Pancreas (tissue), 10 donors: ENCODE results near the gene SLC37A2. TPM values are rescaled to one million over a fixed set of nuclear protein-coding genes. Genes with fewer than 3 reads are reported as not detected.

Experiments
- ATAC-seq, 4 donors: fragments of 200-7000 bp; cut with Tn5 transposase; one replicate each; pipeline versions ENCODE4 v1.8.0 to v1.9.1; 2020; ENCODE audit warnings: mild to moderate bottlenecking in 4 of 4, moderate library complexity in 4 of 4
- DNase-seq, 6 donors: peaks; one replicate each; pipeline ENCODE4 v3.0.0-alpha.2; 2020
- FAIRE-seq: peaks from 2 replicates; lab custom pipeline; 2012; peaks lifted over from hg19 to GRCh38; lab: Jason Lieb, UNC
- H3K27ac ChIP-seq, 4 donors: fragments of 200-600 bp; sonication (generic); 1 replicate in 3 of 4; 2 replicates in 1 of 4; pipeline versions ENCODE4 v1.5.0 to v1.8.0; 2020
- H3K27me3 ChIP-seq, 4 donors: fragments of 200-600 bp; one replicate each; pipeline ENCODE4 v1.8.0; 2021
- H3K36me3 ChIP-seq, 3 donors: fragments of 200-600 bp; sonication (generic) in 1 of 3; one replicate each; pipeline versions ENCODE4 v1.5.0 to v1.8.0; 2020 to 2021
- H3K4me1 ChIP-seq, 3 donors: fragments of 200-600 bp; one replicate each; pipeline ENCODE4 v1.8.0; 2021
- H3K4me3 ChIP-seq, 4 donors: fragments of 200-600 bp; sonication (generic) in 2 of 4; one replicate each; pipeline versions ENCODE4 v1.5.0 to v1.8.0; 2020 to 2021
- H3K9me3 ChIP-seq, 4 donors: fragments of 200-600 bp; one replicate each; pipeline ENCODE4 v1.8.0; 2021
- WGBS, 2 donors: extraction: QIAGEN DNeasy Blood & Tissue Kit; methylation state at CpG; one replicate each; pipeline ENCODE4 v1.1.7; 2013; 5-methylcytosine and 5-hydroxymethylcytosine counted together
- intact Hi-C, 3 donors: fragments of 100-400 bp; cut with DNase I; formaldehyde crosslinking; loops; one replicate each; pipeline versions ENCODE4 v1.11.1 to v1.14.2; 2022
- polyA plus RNA-seq, 2 donors: library from polyadenylated mRNA; stranded (reverse); fragments of 200-250 nt; gene quantifications; one replicate each; pipeline ENCODE4 v1.2.3, GENCODE V29; 2013
- total RNA-seq, 6 donors: library from RNA; stranded (reverse); fragmentation: NEBNext Ultra II Directional in 4 of 6; extraction: Animal tissue kit (Norgen Biotek cat#: 25700) in 4 of 6; gene quantifications; one replicate each; pipeline versions ENCODE4 v1.2.1 to v1.2.4, GENCODE V29; 2021 to 2023
- TF ChIP-seq, protein P1 (sequence below), 4 donors: fragments of 200-600 bp; sonication (generic) in 3 of 4; IDR thresholded peaks; one replicate each; pipeline versions ENCODE4 v1.5.0 to v1.8.0; 2021; ENCODE audit warnings: antibody characterized with exemption in 4 of 4
- donor health status: healthy with polysubstance abuse.
- donor health status: DM: no; HTN: no; CAD: no; lungs with moderate emphysema.
- donor health status: DM: no; HTN: no; CAD: no.
- donor health status: control.
- donor health status: control.
- donor health status: Bipolar disorder and iron deficiency.
- donor health status: DM: yes; HTN: yes; CAD: no.
- donor health status: DM: no; HTN: no; CAD: no.
- donor health status: DM: no; HTN: no; CAD: no.
- donor health status: DM: yes; HTN: yes; CAD: no.

Gene SLC37A2
- total and polyA plus RNA-seq, 8 donors, result 0.32 to 7.3 (median 0.67) TPM

DNA sequence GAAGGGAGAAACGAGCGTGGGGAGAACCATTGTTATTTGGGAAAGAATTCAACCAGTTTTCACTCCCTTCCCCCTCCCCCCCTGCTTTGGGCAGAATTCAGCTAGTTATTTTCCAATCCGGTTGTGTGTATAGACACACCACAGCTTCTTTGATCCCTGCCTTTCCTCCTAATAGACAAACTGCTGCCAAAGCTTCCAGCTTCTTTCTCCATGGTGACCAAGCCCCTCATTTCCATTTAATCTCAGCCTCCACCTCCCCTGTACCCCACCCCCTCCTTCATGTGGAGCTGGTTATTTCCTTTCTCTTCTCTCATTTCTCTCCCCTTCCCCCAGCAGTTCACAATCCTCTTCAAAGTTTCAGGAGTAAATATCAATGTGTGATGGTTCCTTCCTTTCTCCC, 76.7 kb downstream of the SLC37A2 start:
- ATAC-seq (no peak), FAIRE-seq (no peak), DNase-seq (no peak)
- intact Hi-C loops, result loop anchor here in 2 of 3 donors (5.0 to 10.0 kb wide), 2 partner anchors 172 to 175 kb away; no protein-coding TSS in a partner anchor
- Histone ChIP-seq H3K36me3 (no peaks in the 10 kb centered on the region), H3K27me3 (peaks cover 0 to 6% (median 0%) of the 10 kb centered on the region in 4 donors), H3K9me3 (no peaks in the 10 kb centered on the region), H3K4me1 (no peaks in the 10 kb centered on the region), H3K27ac (no peak overlapping the region), H3K4me3 (no peak overlapping the region)
- TF ChIP-seq, protein P1, sequence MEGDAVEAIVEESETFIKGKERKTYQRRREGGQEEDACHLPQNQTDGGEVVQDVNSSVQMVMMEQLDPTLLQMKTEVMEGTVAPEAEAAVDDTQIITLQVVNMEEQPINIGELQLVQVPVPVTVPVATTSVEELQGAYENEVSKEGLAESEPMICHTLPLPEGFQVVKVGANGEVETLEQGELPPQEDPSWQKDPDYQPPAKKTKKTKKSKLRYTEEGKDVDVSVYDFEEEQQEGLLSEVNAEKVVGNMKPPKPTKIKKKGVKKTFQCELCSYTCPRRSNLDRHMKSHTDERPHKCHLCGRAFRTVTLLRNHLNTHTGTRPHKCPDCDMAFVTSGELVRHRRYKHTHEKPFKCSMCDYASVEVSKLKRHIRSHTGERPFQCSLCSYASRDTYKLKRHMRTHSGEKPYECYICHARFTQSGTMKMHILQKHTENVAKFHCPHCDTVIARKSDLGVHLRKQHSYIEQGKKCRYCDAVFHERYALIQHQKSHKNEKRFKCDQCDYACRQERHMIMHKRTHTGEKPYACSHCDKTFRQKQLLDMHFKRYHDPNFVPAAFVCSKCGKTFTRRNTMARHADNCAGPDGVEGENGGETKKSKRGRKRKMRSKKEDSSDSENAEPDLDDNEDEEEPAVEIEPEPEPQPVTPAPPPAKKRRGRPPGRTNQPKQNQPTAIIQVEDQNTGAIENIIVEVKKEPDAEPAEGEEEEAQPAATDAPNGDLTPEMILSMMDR (IDR thresholded peaks at IDR 0.05), result no peak
- 63 to 68% methylated on average over 3 of the region's 3 CpGs for WGBS, 2 donors

Other genes starting within 250 kb of the SLC37A2 start
- 1 to 10 TPM; 1.1 to 6.0 (median 2.2) TPM for gene ROBO3, start 197.9 kb upstream of the SLC37A2 start, total RNA-seq
- 10 to 100 TPM; 18.9 to 25.0 TPM for gene ROBO3, start 197.9 kb upstream of the SLC37A2 start, polyA plus RNA-seq
- gene ROBO4, start 165.4 kb upstream of the SLC37A2 start, total RNA-seq, result 1 to 10 TPM; 2.3 to 4.7 (median 3.3) TPM
- gene ROBO4, start 165.4 kb upstream of the SLC37A2 start, polyA plus RNA-seq, result 1 to 10 TPM; 9.4 to 9.8 TPM
- gene HEPN1, start 144.1 kb upstream of the SLC37A2 start, total RNA-seq, result not detected
- gene HEPN1, start 144.1 kb upstream of the SLC37A2 start, polyA plus RNA-seq, result under 1 TPM in 1 of 2 donors, not detected in 1; 0.11 TPM
- gene HEPACAM, start 127.3 kb upstream of the SLC37A2 start, total RNA-seq, result under 1 TPM in 5 of 6 donors, not detected in 1; 0.03 to 0.38 (median 0.12) TPM
- under 1 TPM in 1 of 2 donors, not detected in 1; 0.23 TPM for gene HEPACAM, start 127.3 kb upstream of the SLC37A2 start, polyA plus RNA-seq
- gene CCDC15, start 109.1 kb upstream of the SLC37A2 start, total RNA-seq, result 1 to 10 TPM in 2 of 6 donors, under 1 TPM in 4; 0.55 to 1.4 (median 0.76) TPM
- under 1 TPM; 0.23 to 0.80 TPM for gene CCDC15, start 109.1 kb upstream of the SLC37A2 start, polyA plus RNA-seq
- gene TMEM218, start 48.3 kb downstream of the SLC37A2 start, total RNA-seq, result 10 to 100 TPM in 2 of 6 donors, 1 to 10 TPM in 4; 5.6 to 13.2 (median 9.9) TPM
- 10 to 100 TPM; 11.4 to 27.1 TPM for gene TMEM218, start 48.3 kb downstream of the SLC37A2 start, polyA plus RNA-seq
- gene PKNOX2, start 101.4 kb downstream of the SLC37A2 start, total RNA-seq, result 1 to 10 TPM; 4.3 to 8.1 (median 5.9) TPM
- 1 to 10 TPM; 3.4 to 6.4 TPM for gene PKNOX2, start 101.4 kb downstream of the SLC37A2 start, polyA plus RNA-seq